SK-N-SH (cell line): Measurements from ENCODE around the gene FAM229A. TPM values are rescaled to one million over a fixed set of nuclear protein-coding genes. Genes with fewer than 3 reads are reported as not detected.

Experiments
- CTCF ChIA-PET: fragments of 300-600, 350-600 bp; formaldehyde crosslinking; extraction: SDS; loops from one replicate; lab custom pipeline; 2021; lab: Yijun Ruan, JAX
- POLR2A ChIA-PET: fragments of 350-600 bp; sonication (Branson Sonifier 250); formaldehyde crosslinking; extraction: SDS; loops from one replicate; lab custom pipeline; 2020; ENCODE audit warnings: antibody characterized with exemption, inconsistent platforms; lab: Yijun Ruan, JAX
- DNase-seq: peaks from one replicate; pipeline ENCODE4 v3.0.0; 2012
- H2AFZ ChIP-seq: fragments of 200-600 bp; sonication (generic); 2 replicates; pipeline ENCODE4 v1.8.1; 2016; ENCODE audit warnings: antibody characterized with exemption, mild to moderate bottlenecking, low read depth
- H3F3A ChIP-seq: fragments of 200-600 bp; sonication (generic); replicated peaks from 2 replicates; pipeline ENCODE3; 2016; ENCODE audit warnings: antibody characterized with exemption, mild to moderate bottlenecking; ENCODE audit not compliant: insufficient read depth
- H3K27ac ChIP-seq, 2 experiments: fragments of 200-500 bp in 1 of 2; fragments of 200-600 bp in 1 of 2; sonication (Bioruptor generic) in 1 of 2; sonication (generic), shearing (Covaris generic) in 1 of 2; 2 replicates each; pipeline versions ENCODE4 v1.5.1 to v1.6.1; 2014 to 2016; ENCODE audit warnings: low read depth in 2 of 2, inconsistent platforms in 1 of 2, low read length in 1 of 2, mild to moderate bottlenecking in 1 of 2, mixed read lengths in 1 of 2
- H3K27me3 ChIP-seq: fragments of 200-600 bp; sonication (generic), shearing (Covaris generic); 2 replicates; pipeline ENCODE4 v1.6.1; 2016; ENCODE audit warnings: mixed run types; ENCODE audit not compliant: insufficient read depth
- H3K36me3 ChIP-seq, 2 experiments: fragments of 200-500 bp in 1 of 2; fragments of 200-600 bp in 1 of 2; sonication (Bioruptor generic) in 1 of 2; sonication (generic) in 1 of 2; replicated peaks in 1 of 2; 2 replicates each; pipeline versions ENCODE3 to v1.5.1; 2014 to 2016; ENCODE audit warnings: low read length in 1 of 2, mild to moderate bottlenecking in 1 of 2; ENCODE audit not compliant: insufficient read depth in 2 of 2, control insufficient read depth in 1 of 2
- H3K4me1 ChIP-seq, 2 experiments: fragments of 200-500 bp in 1 of 2; fragments of 200-600 bp in 1 of 2; sonication (Bioruptor generic) in 1 of 2; sonication (generic), shearing (Covaris generic) in 1 of 2; 2 replicates each; pipeline versions ENCODE4 v1.5.1 to v1.6.1; 2014 to 2016; ENCODE audit warnings: low read depth in 1 of 2, low read length in 1 of 2, mixed run types in 1 of 2; ENCODE audit not compliant: insufficient read depth in 2 of 2, control insufficient read depth in 1 of 2
- H3K4me2 ChIP-seq: fragments of 200-600 bp; sonication (generic), shearing (Covaris generic); 2 replicates; pipeline ENCODE4 v1.6.1; 2017; ENCODE audit warnings: mixed run types
- H3K4me3 ChIP-seq, 2 experiments: fragments of 200-500 bp in 1 of 2; fragments of 200-600 bp in 1 of 2; sonication (Bioruptor generic) in 1 of 2; sonication (generic), shearing (Covaris generic) in 1 of 2; 2 replicates each; pipeline versions ENCODE4 v1.5.1 to v1.8.1; 2014 to 2016; ENCODE audit warnings: low read depth in 2 of 2, inconsistent platforms in 1 of 2, low read length in 1 of 2, mild to moderate bottlenecking in 1 of 2, mixed read lengths in 1 of 2, moderate library complexity in 1 of 2
- H3K79me2 ChIP-seq: fragments of 200-600 bp; sonication (generic); 2 replicates; pipeline ENCODE4 v1.8.1; 2017; ENCODE audit warnings: mild to moderate bottlenecking; ENCODE audit not compliant: insufficient read depth
- H3K9ac ChIP-seq: fragments of 200-600 bp; sonication (generic); 2 replicates; pipeline ENCODE4 v1.6.1; 2017; ENCODE audit warnings: mixed run types
- H3K9me2 ChIP-seq: fragments of 200-600 bp; sonication (generic); 2 replicates; pipeline ENCODE4 v1.6.1; 2017; ENCODE audit warnings: mixed run types
- H3K9me3 ChIP-seq: fragments of 200-600 bp; sonication (generic); 2 replicates; pipeline ENCODE4 v1.6.1; 2017; ENCODE audit warnings: mixed run types, mild to moderate bottlenecking, moderate library complexity
- H4K20me1 ChIP-seq: fragments of 200-600 bp; sonication (generic); 2 replicates; pipeline ENCODE4 v1.6.1; 2017; ENCODE audit warnings: mild to moderate bottlenecking, mixed run types; ENCODE audit not compliant: insufficient read depth
- EP300 ChIP-seq, 2 experiments: IDR thresholded peaks; 2 replicates each; pipeline versions ENCODE4 v1.4.0 to v1.6.1; 2012; ENCODE audit warnings: borderline replicate concordance in 1 of 2, low read depth in 1 of 2, low read length in 1 of 2
- EZH2phosphoT487 ChIP-seq: fragments of 200-600 bp; sonication (generic); IDR thresholded peaks from 2 replicates; pipeline ENCODE4 v1.6.1; 2017; ENCODE audit warnings: low read depth, mixed run types, mild to moderate bottlenecking, antibody characterized with exemption, moderate library complexity, borderline replicate concordance
- FOXJ3 ChIP-seq: sonication (generic); formaldehyde crosslinking; IDR thresholded peaks from 2 replicates; pipeline ENCODE4 v1.5.1; 2020; ENCODE audit warnings: mild to moderate bottlenecking, missing genetic modification reagents
- GABPA ChIP-seq: IDR thresholded peaks from 2 replicates; pipeline ENCODE4 v1.4.0; 2012; ENCODE audit warnings: low read depth, mild to moderate bottlenecking
- MEF2A ChIP-seq: IDR thresholded peaks from 2 replicates; pipeline ENCODE4 v1.4.0; 2012; ENCODE audit warnings: low read depth, borderline replicate concordance
- NFIC ChIP-seq: IDR thresholded peaks from 2 replicates; pipeline ENCODE4 v1.4.0; 2012; ENCODE audit warnings: borderline replicate concordance
- POLR2AphosphoS5 ChIP-seq: IDR thresholded peaks from 2 replicates; pipeline ENCODE4 v1.6.1; 2012; ENCODE audit warnings: low read depth, low read length
- RAD21 ChIP-seq: IDR thresholded peaks from 2 replicates; pipeline ENCODE4 v1.6.1; 2012; ENCODE audit warnings: mild to moderate bottlenecking, low read length
- RXRA ChIP-seq: IDR thresholded peaks from 2 replicates; pipeline ENCODE4 v1.4.0; 2012; ENCODE audit warnings: low read depth, mild to moderate bottlenecking, borderline replicate concordance
- SIN3A ChIP-seq: IDR thresholded peaks from 2 replicates; pipeline ENCODE4 v1.6.1; 2012; ENCODE audit warnings: low read depth, mild to moderate bottlenecking, low read length, moderate library complexity, borderline replicate concordance
- TCF12 ChIP-seq: IDR thresholded peaks from 2 replicates; pipeline ENCODE4 v1.4.0; 2012
- WGBS: methylation state at CpG from one replicate; pipeline ENCODE4 v1.1.6; 2017; ENCODE audit warnings: low lambda C conversion rate; 5-methylcytosine and 5-hydroxymethylcytosine counted together
- polyA plus RNA-seq, 3 experiments: library from polyadenylated mRNA; depleted of rRNA; stranded (reverse); fragments of >200 nt; gene quantifications; 2 replicates each; pipeline ENCODE4 v1.2.3, GENCODE V29; 2012
- TF ChIP-seq, protein P1 (sequence below): IDR thresholded peaks from 2 replicates; pipeline ENCODE4 v1.4.0; 2012; ENCODE audit warnings: low read depth, borderline replicate concordance
- TF ChIP-seq, protein P2 (sequence below): IDR thresholded peaks from 2 replicates; pipeline ENCODE4 v1.4.0; 2012; ENCODE audit warnings: low read depth
- TF ChIP-seq, protein P3 (sequence below): fragments of 150-350 bp; IDR thresholded peaks from 2 replicates; pipeline ENCODE4 v1.6.1; 2017; ENCODE audit warnings: antibody characterized with exemption, low read length, low read depth, borderline replicate concordance
- TF ChIP-seq, protein P4 (sequence below): IDR thresholded peaks from 2 replicates; pipeline ENCODE4 v1.6.1; 2012; ENCODE audit warnings: mild to moderate bottlenecking, low read depth, low read length, moderate library complexity

Gene FAM229A
- polyA plus RNA-seq, 1 of the 3 experiments (the other 2 are of a cell fraction), result 8.0 TPM

DNA sequence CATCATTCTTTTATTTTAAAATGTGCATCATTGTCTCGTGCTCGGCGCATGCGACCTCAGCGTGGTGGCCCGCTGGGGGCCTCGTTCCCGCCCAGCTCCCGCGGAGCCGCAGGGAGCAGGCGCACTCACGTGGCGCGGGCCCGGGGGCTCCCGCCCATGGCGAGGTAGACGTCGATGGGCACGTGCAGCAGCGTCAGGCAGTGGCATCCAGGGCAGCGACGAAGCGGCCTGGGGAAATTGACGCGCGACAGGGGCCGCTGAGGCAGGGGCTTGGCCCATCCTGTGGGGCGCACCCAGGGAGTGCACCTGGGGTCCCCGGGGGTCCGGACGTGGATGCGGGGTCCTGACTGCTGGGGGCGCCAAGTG, 994 bp downstream of the FAM229A start:
- TF ChIP-seq TCF12 (no peak), MEF2A (no peak), EZH2phosphoT487 (no peak), POLR2AphosphoS5 (no peak), RAD21 (no peak), SIN3A (no peak), EP300 (IDR thresholded peaks at IDR 0.05; ENCODE audit: borderline replicate concordance in 1 of 2, low read depth in 1 of 2, low read length in 1 of 2) (no peak), FOXJ3 (CRISPR knock-in tag) (no peak), GABPA (no peak)
- TF ChIP-seq, protein P1, sequence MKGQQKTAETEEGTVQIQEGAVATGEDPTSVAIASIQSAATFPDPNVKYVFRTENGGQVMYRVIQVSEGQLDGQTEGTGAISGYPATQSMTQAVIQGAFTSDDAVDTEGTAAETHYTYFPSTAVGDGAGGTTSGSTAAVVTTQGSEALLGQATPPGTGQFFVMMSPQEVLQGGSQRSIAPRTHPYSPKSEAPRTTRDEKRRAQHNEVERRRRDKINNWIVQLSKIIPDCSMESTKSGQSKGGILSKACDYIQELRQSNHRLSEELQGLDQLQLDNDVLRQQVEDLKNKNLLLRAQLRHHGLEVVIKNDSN, result no peak
- TF ChIP-seq, protein P2, sequence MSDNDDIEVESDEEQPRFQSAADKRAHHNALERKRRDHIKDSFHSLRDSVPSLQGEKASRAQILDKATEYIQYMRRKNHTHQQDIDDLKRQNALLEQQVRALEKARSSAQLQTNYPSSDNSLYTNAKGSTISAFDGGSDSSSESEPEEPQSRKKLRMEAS, result no peak
- TF ChIP-seq, protein P3, sequence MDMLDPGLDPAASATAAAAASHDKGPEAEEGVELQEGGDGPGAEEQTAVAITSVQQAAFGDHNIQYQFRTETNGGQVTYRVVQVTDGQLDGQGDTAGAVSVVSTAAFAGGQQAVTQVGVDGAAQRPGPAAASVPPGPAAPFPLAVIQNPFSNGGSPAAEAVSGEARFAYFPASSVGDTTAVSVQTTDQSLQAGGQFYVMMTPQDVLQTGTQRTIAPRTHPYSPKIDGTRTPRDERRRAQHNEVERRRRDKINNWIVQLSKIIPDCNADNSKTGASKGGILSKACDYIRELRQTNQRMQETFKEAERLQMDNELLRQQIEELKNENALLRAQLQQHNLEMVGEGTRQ, result no peak
- H3K36me3 ChIP-seq, result peaks cover 0 to 26% of the 10 kb centered on the region in 2 experiments
- H4K20me1 ChIP-seq, result no peaks in the 10 kb centered on the region
- no peaks in the 10 kb centered on the region; a peak in 1 of 4 replicates for H3K4me1 ChIP-seq
- H3K27ac ChIP-seq, result no peak overlapping the region
- H3F3A ChIP-seq, result peaks cover 14% of the 10 kb centered on the region
- H3K9me3 ChIP-seq, result no peaks in the 10 kb centered on the region
- no peaks in the 10 kb centered on the region for H3K9me2 ChIP-seq
- POLR2A ChIA-PET, result no interaction called here
- H3K4me3 ChIP-seq, result no peak overlapping the region
- no peak overlapping the region for H2AFZ ChIP-seq
- no peak overlapping the region for H3K4me2 ChIP-seq
- no peak overlapping the region for H3K9ac ChIP-seq
- no peaks in the 10 kb centered on the region for H3K79me2 ChIP-seq
- CTCF ChIA-PET, result no interaction called here
- WGBS, result 98% methylated on average over 25 of the region's 35 CpGs
- DNase-seq, result no peak
- H3K27me3 ChIP-seq, result no peaks in the 10 kb centered on the region

DNA sequence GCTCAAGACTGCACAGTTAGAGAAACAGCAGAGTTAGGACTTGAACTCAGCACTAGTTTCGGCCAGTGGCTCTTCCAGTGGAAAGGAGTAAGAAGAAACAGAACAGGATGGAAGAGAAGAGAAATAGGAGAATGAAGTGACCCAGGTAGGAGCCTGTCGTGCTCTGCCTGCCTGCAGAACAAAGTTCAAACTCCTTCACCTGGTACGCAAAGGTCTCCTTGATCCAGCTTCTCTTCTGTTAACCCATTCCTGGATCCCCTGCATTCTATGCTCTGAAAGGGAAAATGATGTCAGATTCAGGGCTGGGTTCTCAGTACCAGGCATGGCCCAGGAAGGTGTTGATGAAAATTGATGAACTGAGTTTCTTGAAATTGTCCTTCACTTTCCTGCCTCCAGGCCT, 3.9 kb downstream of the FAM229A start:
- no peaks in the 10 kb centered on the region for H3K9me2 ChIP-seq
- no peak overlapping the region for H3K4me3 ChIP-seq
- H2AFZ ChIP-seq, result no peak overlapping the region
- no peak overlapping the region for H3K9ac ChIP-seq
- H3K4me2 ChIP-seq, result no peak overlapping the region
- TF ChIP-seq EZH2phosphoT487, result no peak
- TF ChIP-seq NFIC, result no peak
- TF ChIP-seq RXRA, result no peak
- TF ChIP-seq MEF2A, result no peak
- TF ChIP-seq, protein P4, sequence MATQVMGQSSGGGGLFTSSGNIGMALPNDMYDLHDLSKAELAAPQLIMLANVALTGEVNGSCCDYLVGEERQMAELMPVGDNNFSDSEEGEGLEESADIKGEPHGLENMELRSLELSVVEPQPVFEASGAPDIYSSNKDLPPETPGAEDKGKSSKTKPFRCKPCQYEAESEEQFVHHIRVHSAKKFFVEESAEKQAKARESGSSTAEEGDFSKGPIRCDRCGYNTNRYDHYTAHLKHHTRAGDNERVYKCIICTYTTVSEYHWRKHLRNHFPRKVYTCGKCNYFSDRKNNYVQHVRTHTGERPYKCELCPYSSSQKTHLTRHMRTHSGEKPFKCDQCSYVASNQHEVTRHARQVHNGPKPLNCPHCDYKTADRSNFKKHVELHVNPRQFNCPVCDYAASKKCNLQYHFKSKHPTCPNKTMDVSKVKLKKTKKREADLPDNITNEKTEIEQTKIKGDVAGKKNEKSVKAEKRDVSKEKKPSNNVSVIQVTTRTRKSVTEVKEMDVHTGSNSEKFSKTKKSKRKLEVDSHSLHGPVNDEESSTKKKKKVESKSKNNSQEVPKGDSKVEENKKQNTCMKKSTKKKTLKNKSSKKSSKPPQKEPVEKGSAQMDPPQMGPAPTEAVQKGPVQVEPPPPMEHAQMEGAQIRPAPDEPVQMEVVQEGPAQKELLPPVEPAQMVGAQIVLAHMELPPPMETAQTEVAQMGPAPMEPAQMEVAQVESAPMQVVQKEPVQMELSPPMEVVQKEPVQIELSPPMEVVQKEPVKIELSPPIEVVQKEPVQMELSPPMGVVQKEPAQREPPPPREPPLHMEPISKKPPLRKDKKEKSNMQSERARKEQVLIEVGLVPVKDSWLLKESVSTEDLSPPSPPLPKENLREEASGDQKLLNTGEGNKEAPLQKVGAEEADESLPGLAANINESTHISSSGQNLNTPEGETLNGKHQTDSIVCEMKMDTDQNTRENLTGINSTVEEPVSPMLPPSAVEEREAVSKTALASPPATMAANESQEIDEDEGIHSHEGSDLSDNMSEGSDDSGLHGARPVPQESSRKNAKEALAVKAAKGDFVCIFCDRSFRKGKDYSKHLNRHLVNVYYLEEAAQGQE, result no peak
- CTCF ChIA-PET, result no interaction called here
- H3F3A ChIP-seq, result peaks cover 8% of the 10 kb centered on the region
- H3K4me1 ChIP-seq, result no peaks in the 10 kb centered on the region; a peak in 1 of 4 replicates
- no peaks in the 10 kb centered on the region for H3K79me2 ChIP-seq
- 93% methylated on average over 3 of the region's 3 CpGs for WGBS
- no peaks in the 10 kb centered on the region for H3K27me3 ChIP-seq
- POLR2A ChIA-PET, result interaction anchor here (0.6 to 1.5 kb wide), 2 partner anchors 17 to 19 kb away, joined by 3 to 5 read pairs; no protein-coding TSS in a partner anchor
- no peak overlapping the region for H3K27ac ChIP-seq
- H4K20me1 ChIP-seq, result no peaks in the 10 kb centered on the region
- peaks cover 0 to 12% of the 10 kb centered on the region in 2 experiments for H3K36me3 ChIP-seq
- H3K9me3 ChIP-seq, result no peaks in the 10 kb centered on the region
- DNase-seq, result no peak
